GM12878 (cell line): ENCODE measurements around the gene NEGR1. TPM values are rescaled to one million over a fixed set of nuclear protein-coding genes. Genes with fewer than 3 reads are reported as not detected.

Source experiments
- ATAC-seq: fragments of 200-7000 bp; cut with Tn5 transposase; 3 replicates; pipeline ENCODE4 v1.9.1; 2020; ENCODE audit warnings: mild to moderate bottlenecking, moderate library complexity
- BruUV-seq: library from RNA; stranded (reverse); fragments of 400-500 nt; replicated peaks from 2 replicates; lab custom pipeline; 2021; lab: Mats Ljungman, UMichigan
- CTCF ChIA-PET: fragments of 300-600 bp; sonication (Branson Sonifier 250); formaldehyde crosslinking; extraction: SDS; loops from one replicate; lab custom pipeline; 2021; ENCODE audit warnings: inconsistent platforms; lab: Yijun Ruan, JAX
- POLR2A ChIA-PET: fragments of 350-600 bp; formaldehyde crosslinking; extraction: SDS; loops from one replicate; lab custom pipeline; 2021; ENCODE audit warnings: inconsistent platforms; lab: Charles Lee
- RAD21 ChIA-PET: fragments of 300-600 bp; sonication (Branson Sonifier 250); formaldehyde crosslinking; loops from one replicate; lab custom pipeline; 2023; ENCODE audit warnings: antibody characterized with exemption; ENCODE audit not compliant: unreplicated experiment; lab: Charles Lee
- SMC1A ChIA-PET: fragments of 300-600 bp; sonication (Branson Sonifier 250); formaldehyde crosslinking; loops from one replicate; lab custom pipeline; 2023; ENCODE audit not compliant: unreplicated experiment, uncharacterized antibody; lab: Charles Lee
- DNase-seq: peaks from one replicate; pipeline ENCODE4 v3.0.0-alpha.2; 2011; ENCODE audit warnings: low read depth, low spot score
- FAIRE-seq: peaks from 3 replicates; lab custom pipeline; 2011; peaks lifted over from hg19 to GRCh38; lab: Jason Lieb, UNC
- H2AFZ ChIP-seq: 2 replicates; pipeline ENCODE4 v1.6.0; 2011; ENCODE audit warnings: low read depth, low read length, control low read depth; ENCODE audit not compliant: control insufficient read depth
- H3K27ac ChIP-seq: 2 replicates; pipeline ENCODE4 v1.5.1; 2011; ENCODE audit warnings: control low read depth; ENCODE audit not compliant: control insufficient read depth, insufficient read depth
- H3K27me3 ChIP-seq, 2 experiments: replicated peaks in 1 of 2; 2 replicates each; pipeline versions ENCODE4 v1.6.0 to v1.6.1; 2011; ENCODE audit warnings: low read length in 1 of 2; ENCODE audit not compliant: control insufficient read depth in 2 of 2, insufficient read depth in 2 of 2
- H3K36me3 ChIP-seq, 2 experiments: 2 replicates each; pipeline ENCODE4 v1.5.1; 2011; ENCODE audit warnings: low read length in 1 of 2; ENCODE audit not compliant: control insufficient read depth in 2 of 2, insufficient read depth in 2 of 2
- H3K4me1 ChIP-seq: 2 replicates; pipeline ENCODE4 v1.6.1; 2011; ENCODE audit warnings: mild to moderate bottlenecking, low read length, moderate library complexity, mixed read lengths; ENCODE audit not compliant: control insufficient read depth, insufficient read depth
- H3K4me2 ChIP-seq: 2 replicates; pipeline ENCODE4 v1.6.0; 2011; ENCODE audit warnings: control low read depth; ENCODE audit not compliant: control insufficient read depth, insufficient read depth
- H3K4me3 ChIP-seq: fragments of 200-600 bp; sonication (generic); 2 replicates; pipeline ENCODE4 v1.5.1; 2016
- H3K79me2 ChIP-seq: 2 replicates; pipeline ENCODE4 v1.6.0; 2011; ENCODE audit warnings: low read length; ENCODE audit not compliant: control insufficient read depth, insufficient read depth
- H3K9ac ChIP-seq: 2 replicates; pipeline ENCODE4 v1.8.0; 2011; ENCODE audit warnings: low read length, control low read depth, mixed read lengths; ENCODE audit not compliant: control insufficient read depth, insufficient read depth
- H3K9me3 ChIP-seq: replicated peaks from 3 replicates; pipeline ENCODE4 v1.5.1; 2011; ENCODE audit warnings: mild to moderate bottlenecking, low read length; ENCODE audit not compliant: control insufficient read depth, insufficient read depth
- H4K20me1 ChIP-seq: 2 replicates; pipeline ENCODE4 v1.6.0; 2011; ENCODE audit not compliant: control insufficient read depth, insufficient read depth
- CBX3 ChIP-seq: fragments of 200-600 bp; sonication (generic); IDR thresholded peaks from 2 replicates; pipeline ENCODE4 v1.6.1; 2016; ENCODE audit warnings: low read depth, borderline replicate concordance
- CREM ChIP-seq: IDR thresholded peaks from 2 replicates; pipeline ENCODE4 v1.6.1; 2014; ENCODE audit warnings: antibody characterized with exemption, low read depth
- FOXK2 ChIP-seq: fragments of 450-650 bp; IDR thresholded peaks from 2 replicates; pipeline ENCODE4 v1.6.1; 2017; ENCODE audit warnings: mild to moderate bottlenecking, moderate library complexity
- FOXM1 ChIP-seq: IDR thresholded peaks from 2 replicates; pipeline ENCODE4 v1.6.1; 2012; ENCODE audit warnings: low read depth, mild to moderate bottlenecking, inconsistent platforms, low read length, moderate library complexity
- HCFC1 ChIP-seq: fragments of 150-350 bp; IDR thresholded peaks from 2 replicates; pipeline ENCODE4 v1.6.1; 2014; ENCODE audit warnings: low read length
- KAT2A ChIP-seq: conservative IDR thresholded peaks from 2 replicates; pipeline ENCODE4 v1.6.1; 2011; ENCODE audit warnings: low read depth, low read length; ENCODE audit not compliant: control insufficient read depth
- KLF5 ChIP-seq: fragments of 450-650 bp; IDR thresholded peaks from 2 replicates; pipeline ENCODE4 v1.6.1; 2014; ENCODE audit warnings: mild to moderate bottlenecking; ENCODE audit not compliant: partially characterized antibody
- MEF2A ChIP-seq: IDR thresholded peaks from 2 replicates; pipeline ENCODE4 v1.6.1; 2011; ENCODE audit warnings: low read depth, mild to moderate bottlenecking, low read length, moderate library complexity; ENCODE audit not compliant: insufficient read depth
- MEF2B ChIP-seq: fragments of 450-650 bp; IDR thresholded peaks from 2 replicates; pipeline ENCODE4 v1.6.1; 2018; ENCODE audit warnings: mild to moderate bottlenecking, moderate library complexity; ENCODE audit not compliant: partially characterized antibody, poor library complexity, severe bottlenecking
- MXI1 ChIP-seq: fragments of 150-350 bp; IDR thresholded peaks from 2 replicates; pipeline ENCODE4 v1.6.1; 2011; ENCODE audit warnings: low read depth, mild to moderate bottlenecking, inconsistent platforms, low read length, improper control_type of control experiment
- MYC ChIP-seq: IDR thresholded peaks from 2 replicates; pipeline ENCODE4 v1.6.1; 2011; ENCODE audit warnings: mild to moderate bottlenecking, low read length, moderate library complexity, inconsistent platforms; ENCODE audit not compliant: insufficient read depth, insufficient replicate concordance, insufficient read length, severe bottlenecking
- PML ChIP-seq: IDR thresholded peaks from 2 replicates; pipeline ENCODE4 v1.6.1; 2012; ENCODE audit warnings: low read length, inconsistent platforms
- RUNX3 ChIP-seq: IDR thresholded peaks from 2 replicates; pipeline ENCODE4 v1.6.1; 2012; ENCODE audit warnings: low read length, inconsistent platforms
- SMAD1 ChIP-seq: fragments of 450-650 bp; IDR thresholded peaks from 2 replicates; pipeline ENCODE4 v1.6.1; 2018; ENCODE audit warnings: mild to moderate bottlenecking, low read depth; ENCODE audit not compliant: partially characterized antibody
- ZBTB4 ChIP-seq: fragments of 450-650 bp; formaldehyde crosslinking; IDR thresholded peaks from 2 replicates; pipeline ENCODE4 v1.4.0; 2022; ENCODE audit warnings: mild to moderate bottlenecking, moderate library complexity
- ZNF274 ChIP-seq: IDR thresholded peaks from one replicate; pipeline ENCODE4 v1.8.0; 2011; ENCODE audit not compliant: insufficient read length, insufficient read depth
- WGBS: methylation state at CpG from one replicate; pipeline ENCODE4 v1.1.6; 2016; ENCODE audit warnings: low lambda C conversion rate; ENCODE audit not compliant: insufficient replicate concordance, insufficient coverage; ENCODE audit errors: missing lambda C conversion rate; 5-methylcytosine and 5-hydroxymethylcytosine counted together
- in situ Hi-C: fragments of 300-500 bp; cut with MboI; formaldehyde crosslinking; loops from 9 replicates; pipeline ENCODE4 v1.14.3; 2018; ENCODE audit warnings: mixed read lengths
- intact Hi-C: fragments of 100-400 bp; cut with micrococcal nuclease; formaldehyde crosslinking; loops from one replicate; pipeline ENCODE4 v1.14.2; 2022; ENCODE audit not compliant: unreplicated experiment
- polyA plus RNA-seq, 11 experiments: library from polyadenylated mRNA; depleted of rRNA in 4 of 11; unstranded in 6 of 11; stranded (reverse) in 5 of 11; fragments of >200 nt; fragmentation: Nextera tagmentation in 4 of 11; fragmentation: Illumina TruSeq in 1 of 11; extraction: Ambion mirVana in 4 of 11; extraction: Trizol in 1 of 11; gene quantifications; 1 replicate in 1 of 11; 2 replicates in 10 of 11; pipeline versions ENCODE4 v1.2.1 to v1.2.3, GENCODE V29; 2011 to 2016; ENCODE audit warnings: inconsistent platforms in 2 of 11, missing spikeins in 2 of 11, low read depth in 1 of 11
- total RNA-seq, 4 experiments: library from RNA; depleted of rRNA in 3 of 4; stranded (reverse); fragments of >200 nt in 3 of 4; fragmentation: Illumina TruSeq in 1 of 4; extraction: Trizol in 1 of 4; gene quantifications; 2 replicates each; pipeline versions ENCODE4 v1.2.1 to v1.2.3, GENCODE V29; 2013 to 2021

Gene NEGR1
- total and polyA plus RNA-seq, 10 of the 15 experiments (the other 5 are each of a cell fraction or from before 2014, with no cell fraction given), result under 0.01 to 0.03 (median 0.01) TPM; not detected in 7

- H3K79me2 ChIP-seq, result no peaks in the 10 kb centered on the region
- ChIA-PET CTCF (no interaction called here), SMC1A (no interaction called here), POLR2A (no interaction called here), RAD21 (no interaction called here)
- no peaks in the 10 kb centered on the region for H3K9me3 ChIP-seq
- H4K20me1 ChIP-seq, result no peaks in the 10 kb centered on the region
- H2AFZ ChIP-seq, result no peak overlapping the region
- in situ Hi-C loops, result no loop called here
- H3K4me3 ChIP-seq, result no peak overlapping the region
- ATAC-seq (no peak), FAIRE-seq (no peak), DNase-seq (no peak)
- H3K4me1 ChIP-seq, result no peaks in the 10 kb centered on the region
- no peaks in the 10 kb centered on the region for H3K36me3 ChIP-seq
- TF ChIP-seq KAT2A, result no peak
- no peak for TF ChIP-seq MXI1
- TF ChIP-seq CBX3, result no peak
- no peak for TF ChIP-seq HCFC1
- no peak for TF ChIP-seq FOXK2
- TF ChIP-seq MYC, result no peak
- no peak for TF ChIP-seq MEF2A
- TF ChIP-seq SMAD1, result no peak
- TF ChIP-seq CREM, result no peak
- TF ChIP-seq FOXM1, result no peak
- no peak overlapping the region for H3K9ac ChIP-seq
- no peak overlapping the region for H3K4me2 ChIP-seq
- no peak overlapping the region for H3K27ac ChIP-seq
- intact Hi-C loops, result no loop called here
- no peaks in the 10 kb centered on the region for H3K27me3 ChIP-seq
- no TSS peak for BruUV-seq
Measured at GRCh38 chr1:71666609-71667008, 615.7 kb downstream of the NEGR1 start.

- DNase-seq, result no peak
- Histone ChIP-seq H3K4me3 (no peak overlapping the region), H3K27ac (no peak overlapping the region), H3K36me3 (no peaks in the 10 kb centered on the region), H3K27me3 (no peaks in the 10 kb centered on the region), H3K4me1 (no peaks in the 10 kb centered on the region), H3K9me3 (no peaks in the 10 kb centered on the region), H3K79me2 (no peaks in the 10 kb centered on the region), H3K4me2 (no peak overlapping the region), H4K20me1 (no peaks in the 10 kb centered on the region), H3K9ac (no peak overlapping the region), H2AFZ (no peak overlapping the region)
- no peak for FAIRE-seq
- RAD21 ChIA-PET, result no interaction called here
- CTCF ChIA-PET, result no interaction called here
- TF ChIP-seq ZNF274, result no peak
- no peak for TF ChIP-seq RUNX3
- no peak for TF ChIP-seq PML
- no peak for TF ChIP-seq MEF2B
- TF ChIP-seq ZBTB4 (CRISPR knock-in tag), result no peak
- TF ChIP-seq KLF5, result no peak
- SMC1A ChIA-PET, result no interaction called here
- in situ Hi-C loops, result no loop called here
- POLR2A ChIA-PET, result no interaction called here
- no TSS peak for BruUV-seq
- intact Hi-C loops, result no loop called here
- WGBS, result 29% methylated on average over 4 of the region's 4 CpGs
- no peak for ATAC-seq
Measured at GRCh38 chr1:71660411-71660810, 621.9 kb downstream of the NEGR1 start.
